ENCODE data around the gene POLD4.

POLD4 gene

DNA sequence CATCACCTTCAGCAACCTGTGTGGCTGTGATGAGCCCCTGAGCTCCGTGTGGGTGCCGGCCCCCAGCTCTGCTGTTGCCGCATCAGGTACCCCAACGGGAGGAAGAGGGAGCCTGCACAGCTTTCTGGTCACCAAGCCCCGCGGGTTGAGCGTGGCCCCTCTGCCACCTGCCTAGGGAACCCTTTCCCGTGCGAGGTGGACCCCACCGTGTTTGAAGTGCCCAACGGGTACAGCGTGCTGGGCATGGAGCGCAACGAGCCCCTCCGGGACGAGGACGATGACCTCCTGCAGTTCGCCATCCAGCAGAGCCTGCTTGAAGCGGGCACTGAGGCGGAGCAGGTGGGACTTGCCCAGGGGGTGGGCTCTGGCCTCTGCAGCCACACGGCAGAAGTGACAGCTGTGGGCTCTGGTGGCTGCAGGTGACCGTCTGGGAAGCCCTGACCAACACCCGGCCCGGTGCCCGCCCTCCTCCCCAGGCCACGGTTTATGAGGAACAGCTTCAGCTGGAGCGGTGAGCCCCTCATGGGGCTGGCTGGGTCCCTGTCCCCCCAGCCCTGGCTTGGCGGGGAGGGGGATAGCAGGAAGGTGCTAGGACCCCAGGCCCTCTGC is 51.9 kb downstream of the POLD4 start:
- no peak for DNase-seq (ENCODE audit: low spot score)

All from activated CD4-positive, alpha-beta T cell treated with anti-CD3 and anti-CD28 coated beads, Interleukin-2, Interleukin-4, amounts not matched to agents 100 ng/mL and 50 ng/mL, durations not matched to agents 16 hours and 8 hours (primary cell).